ENCODE data around the gene AP2A1.

Gene AP2A1

DNA sequence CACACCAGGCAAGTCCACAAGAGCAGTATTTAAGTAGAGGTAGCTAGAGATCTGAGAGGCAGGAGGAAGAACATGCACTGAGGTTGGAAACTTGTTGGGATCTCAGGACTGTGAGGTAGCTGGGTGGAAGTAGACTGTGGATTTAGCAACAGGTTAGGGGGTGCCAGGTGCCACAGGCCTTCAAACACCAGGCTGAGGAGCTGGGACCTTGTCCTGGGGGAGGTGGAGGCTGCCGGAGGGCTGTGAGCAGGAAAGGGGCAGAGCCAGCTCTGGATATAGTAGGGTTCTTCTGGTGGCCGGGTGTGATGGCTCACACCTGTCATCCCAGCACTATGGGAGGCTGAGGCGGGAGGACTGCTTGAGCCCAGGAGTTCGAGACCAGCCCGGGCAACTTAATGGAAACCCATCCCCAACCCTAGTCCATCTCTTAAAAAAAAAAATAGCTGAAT is 43.2 kb downstream of the AP2A1 start:
- DNase-seq (ENCODE audit: low read depth): no peak
- H3K4me3 ChIP-seq (replicated peaks; ENCODE audit: low read depth, low read length): no peak overlapping the region
- TF ChIP-seq, protein P1, sequence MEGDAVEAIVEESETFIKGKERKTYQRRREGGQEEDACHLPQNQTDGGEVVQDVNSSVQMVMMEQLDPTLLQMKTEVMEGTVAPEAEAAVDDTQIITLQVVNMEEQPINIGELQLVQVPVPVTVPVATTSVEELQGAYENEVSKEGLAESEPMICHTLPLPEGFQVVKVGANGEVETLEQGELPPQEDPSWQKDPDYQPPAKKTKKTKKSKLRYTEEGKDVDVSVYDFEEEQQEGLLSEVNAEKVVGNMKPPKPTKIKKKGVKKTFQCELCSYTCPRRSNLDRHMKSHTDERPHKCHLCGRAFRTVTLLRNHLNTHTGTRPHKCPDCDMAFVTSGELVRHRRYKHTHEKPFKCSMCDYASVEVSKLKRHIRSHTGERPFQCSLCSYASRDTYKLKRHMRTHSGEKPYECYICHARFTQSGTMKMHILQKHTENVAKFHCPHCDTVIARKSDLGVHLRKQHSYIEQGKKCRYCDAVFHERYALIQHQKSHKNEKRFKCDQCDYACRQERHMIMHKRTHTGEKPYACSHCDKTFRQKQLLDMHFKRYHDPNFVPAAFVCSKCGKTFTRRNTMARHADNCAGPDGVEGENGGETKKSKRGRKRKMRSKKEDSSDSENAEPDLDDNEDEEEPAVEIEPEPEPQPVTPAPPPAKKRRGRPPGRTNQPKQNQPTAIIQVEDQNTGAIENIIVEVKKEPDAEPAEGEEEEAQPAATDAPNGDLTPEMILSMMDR (IDR thresholded peaks at IDR 0.05; ENCODE audit: low read length, missing control alignments): no peak

DNA sequence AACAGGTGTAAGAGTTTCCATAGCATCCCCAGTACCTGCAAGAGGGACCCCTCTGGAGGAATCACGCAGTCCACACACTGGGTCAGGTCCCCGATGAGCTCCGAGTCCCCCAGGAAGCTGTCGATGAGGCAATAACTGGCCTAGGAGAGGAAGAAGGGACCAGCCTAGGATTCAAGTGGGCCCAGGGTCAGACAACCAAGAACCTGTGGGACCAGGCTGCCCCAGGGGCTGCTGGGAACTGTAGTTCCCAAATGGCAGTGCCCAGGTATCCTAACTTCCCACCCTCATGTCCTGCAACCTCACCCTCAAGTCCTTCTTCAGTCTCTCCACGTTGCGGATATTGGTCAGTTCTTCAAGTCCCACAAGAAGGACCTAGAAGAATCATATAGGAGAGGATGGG is 44.5 kb downstream of the AP2A1 start:
- TF ChIP-seq, protein P1 (IDR thresholded peaks at IDR 0.05; ENCODE audit: low read length, missing control alignments): no peak
- H3K4me3 ChIP-seq (replicated peaks; ENCODE audit: low read depth, low read length): no peak overlapping the region
- DNase-seq (ENCODE audit: low read depth): no peak

DNA sequence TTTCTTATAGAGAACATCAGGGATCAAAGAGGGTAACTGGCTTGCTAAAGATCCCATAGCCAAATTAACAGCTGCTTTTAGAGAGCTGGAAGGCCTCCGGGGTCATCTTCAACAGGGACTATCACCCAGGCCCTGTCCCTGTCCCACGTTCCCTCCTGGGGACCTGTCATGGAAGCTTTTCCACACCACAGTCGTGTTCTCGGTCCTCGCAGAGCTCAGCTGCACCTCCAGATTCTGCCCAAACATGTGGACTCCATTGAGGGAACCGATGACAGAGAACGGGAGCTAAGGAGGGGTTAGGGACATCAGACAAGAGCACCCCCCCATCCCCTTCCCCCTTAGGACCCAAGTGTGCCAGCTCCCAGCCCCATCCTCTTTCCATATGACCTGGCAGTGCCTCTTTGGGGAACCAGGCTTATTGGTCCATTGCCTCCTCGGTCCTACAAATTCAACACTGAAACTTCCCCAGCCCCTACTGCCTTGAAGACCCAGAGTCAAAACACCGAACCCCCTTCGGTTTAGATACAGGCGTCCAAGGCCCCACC is 45.7 kb downstream of the AP2A1 start:
- TF ChIP-seq, protein P1 (IDR thresholded peaks at IDR 0.05; ENCODE audit: low read length, missing control alignments): no peak
- peak overlapping the region; percentile 77 for H3K4me3 ChIP-seq (replicated peaks; ENCODE audit: low read depth, low read length)
- DNase-seq (ENCODE audit: low read depth): no peak

DNA sequence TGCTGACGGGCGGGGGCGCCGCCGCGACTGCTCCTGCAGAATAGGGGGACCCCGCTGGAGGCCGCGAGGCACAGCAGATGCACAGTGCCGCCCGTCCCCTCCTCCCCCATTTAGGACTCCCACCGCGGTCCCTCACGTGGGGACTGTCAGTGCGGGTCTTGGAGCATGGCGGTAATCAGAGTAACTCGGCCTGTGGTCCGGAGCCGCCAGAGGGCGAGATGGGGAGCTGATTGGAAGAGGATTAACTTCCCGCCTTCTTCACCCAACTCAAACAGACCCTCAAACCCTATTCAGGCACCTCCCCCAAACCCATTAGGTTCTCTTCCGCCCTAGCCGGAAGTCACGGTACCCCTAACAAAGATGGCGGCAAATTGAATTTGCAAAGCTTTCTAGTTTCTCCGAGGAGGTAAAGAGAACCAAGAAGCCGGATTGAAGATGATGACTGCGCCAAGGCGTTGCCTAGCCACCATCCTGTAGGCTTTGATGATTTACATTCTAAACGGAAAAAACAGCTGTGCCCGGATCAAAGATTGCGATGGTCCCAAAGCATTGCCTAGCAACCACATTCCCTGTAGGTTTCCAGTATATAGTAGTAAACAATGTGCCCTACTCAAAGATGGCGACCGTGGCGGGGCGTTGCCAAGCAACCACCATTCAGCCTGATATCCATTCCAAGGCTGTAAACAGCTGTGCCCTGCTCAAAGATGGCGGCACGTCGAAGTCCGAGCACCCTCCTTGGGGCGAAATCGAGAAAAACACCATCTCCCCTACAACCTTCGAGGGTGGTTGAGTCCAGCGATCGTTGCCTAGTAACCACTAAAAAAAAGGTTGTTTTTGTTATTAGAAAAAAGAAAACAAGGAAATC is 46.4 kb downstream of the AP2A1 start, which contains the start of gene FUZ:
TSS of gene FUZ (minus strand) at position 296 of the 865 bp plus-strand sequence. CDS start at position 110, 186 bp downstream.
- TF ChIP-seq, protein P1 (IDR thresholded peaks at IDR 0.05; ENCODE audit: low read length, missing control alignments): peak; percentile 25
- H3K4me3 ChIP-seq (replicated peaks; ENCODE audit: low read depth, low read length): peak within 1 kb of the TSS; percentile 77
- DNase-seq (ENCODE audit: low read depth): peak; percentile 100

DNA sequence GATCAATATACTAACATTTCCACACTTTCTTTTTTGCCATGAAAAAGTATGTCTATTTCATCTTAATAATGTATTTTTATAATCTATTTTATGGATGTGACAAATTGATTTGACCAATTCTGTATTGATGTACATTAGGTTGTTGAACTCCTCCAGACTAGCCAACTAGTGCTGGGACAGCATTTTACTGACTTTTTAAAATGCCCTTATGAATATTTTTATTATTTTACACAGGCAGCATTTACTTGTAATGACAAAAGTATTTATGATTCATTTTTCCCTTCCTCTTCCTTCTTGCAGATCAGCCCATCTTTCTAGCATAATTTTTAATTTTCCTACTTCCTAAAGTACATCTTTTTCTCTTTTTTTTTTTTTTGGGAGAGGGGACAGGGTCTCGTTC is 47.2 kb downstream of the AP2A1 start:
- TF ChIP-seq, protein P1 (IDR thresholded peaks at IDR 0.05; ENCODE audit: low read length, missing control alignments): no peak
- DNase-seq (ENCODE audit: low read depth): no peak
- peak overlapping the region; percentile 77 for H3K4me3 ChIP-seq (replicated peaks; ENCODE audit: low read depth, low read length)

DNA sequence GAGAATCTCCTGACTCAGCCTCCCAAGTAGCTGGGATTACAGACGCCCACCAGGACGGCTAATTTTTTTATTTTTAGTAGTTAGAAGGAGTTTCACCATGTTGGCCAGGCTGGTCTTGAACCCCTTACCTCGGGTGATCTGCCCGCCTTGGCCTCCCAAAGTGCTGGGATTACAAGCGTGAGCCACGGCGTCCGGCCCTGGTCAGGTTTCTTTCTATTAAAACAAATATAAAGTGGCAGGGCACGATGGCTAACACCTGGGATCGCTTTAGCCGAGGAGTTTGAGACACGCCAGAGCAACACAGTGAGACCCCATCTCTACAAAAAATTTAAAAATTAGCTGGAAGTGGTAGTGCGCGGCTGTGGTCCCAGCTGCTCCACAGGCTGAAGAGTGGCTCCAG is 49.8 kb downstream of the AP2A1 start:
- no peak for DNase-seq (ENCODE audit: low read depth)
- H3K4me3 ChIP-seq (replicated peaks; ENCODE audit: low read depth, low read length): no peak overlapping the region
- TF ChIP-seq, protein P1 (IDR thresholded peaks at IDR 0.05; ENCODE audit: low read length, missing control alignments): no peak

Data from fibroblast of pulmonary artery (primary cell).